K562 (cell line): ENCODE measurements around the gene SLCO6A1. TPM values are rescaled to one million over a fixed set of nuclear protein-coding genes. Genes with fewer than 3 reads are reported as not detected.

Source experiments
- ATAC-seq: fragments of 200-7000 bp; cut with Tn5 transposase; 3 replicates; pipeline ENCODE4 v1.9.1; 2020; ENCODE audit warnings: moderate library complexity
- BruUV-seq: library from RNA; stranded (reverse); fragments of 400-500 nt; replicated peaks from 2 replicates; lab custom pipeline; 2021; lab: Mats Ljungman, UMichigan
- CTCF ChIA-PET: fragments of 300-600 bp; formaldehyde crosslinking; extraction: SDS; loops from one replicate; lab custom pipeline; 2021; ENCODE audit warnings: low intra/inter-chr PET ratio; lab: Yijun Ruan, JAX
- POLR2A ChIA-PET: fragments of 300-600, 350-650 bp; sonication (Branson Sonifier 250); formaldehyde crosslinking; extraction: SDS; loops from one replicate; lab custom pipeline; 2021; ENCODE audit warnings: antibody characterized with exemption, inconsistent platforms; lab: Yijun Ruan, JAX
- DNase-seq, 4 experiments: peaks; one replicate each; pipeline versions ENCODE4 v3.0.0 to v3.0.0-alpha.2; 2011 to 2018; ENCODE audit warnings: low spot score in 3 of 4, mixed read lengths in 3 of 4; ENCODE audit errors: extremely low read depth in 1 of 4
- FAIRE-seq: peaks from 2 replicates; lab custom pipeline; 2011; peaks lifted over from hg19 to GRCh38; lab: Jason Lieb, UNC
- H2AFZ ChIP-seq: 2 replicates; pipeline ENCODE4 v1.6.0; 2011; ENCODE audit warnings: low read depth, low read length, control low read depth, inconsistent platforms
- H3K27ac ChIP-seq: fragments of 200-600 bp; 3 replicates; pipeline ENCODE4 v1.8.0; 2011; ENCODE audit warnings: low read depth, mild to moderate bottlenecking, control low read depth, inconsistent platforms, low read length, moderate library complexity, mixed read lengths; ENCODE audit errors: extremely low read depth
- H3K27me3 ChIP-seq, 2 experiments: fragments of 300-600 bp in 1 of 2; 2 replicates in 1 of 2; 3 replicates in 1 of 2; pipeline versions ENCODE4 v1.6.0 to v1.8.0; 2011; ENCODE audit warnings: inconsistent platforms in 2 of 2, low read length in 2 of 2, mild to moderate bottlenecking in 1 of 2, mixed read lengths in 1 of 2, moderate library complexity in 1 of 2; ENCODE audit not compliant: control insufficient read depth in 2 of 2, insufficient read depth in 2 of 2
- H3K36me3 ChIP-seq: fragments of 300-600 bp; 3 replicates; pipeline ENCODE4 v1.8.0; 2011; ENCODE audit warnings: mild to moderate bottlenecking, low read length, inconsistent platforms; ENCODE audit not compliant: control insufficient read depth, insufficient read depth
- H3K4me1 ChIP-seq, 2 experiments: fragments of 200-600 bp in 1 of 2; replicated peaks in 1 of 2; 2 replicates in 1 of 2; 3 replicates in 1 of 2; pipeline versions ENCODE4 v1.5.1 to v1.8.0; 2011; ENCODE audit warnings: inconsistent platforms in 2 of 2, low read length in 2 of 2, mild to moderate bottlenecking in 1 of 2, mixed read lengths in 1 of 2, moderate library complexity in 1 of 2; ENCODE audit not compliant: control insufficient read depth in 2 of 2, insufficient read depth in 2 of 2
- H3K4me2 ChIP-seq: 2 replicates; pipeline ENCODE4 v1.6.1; 2011; ENCODE audit warnings: low read length, control low read depth, inconsistent platforms, mixed read lengths; ENCODE audit not compliant: insufficient read depth
- H3K4me3 ChIP-seq: fragments of 200-600 bp; sonication (generic), shearing (Covaris generic); 2 replicates; pipeline ENCODE4 v1.5.1; 2016; ENCODE audit warnings: control low read depth, inconsistent platforms
- H3K79me2 ChIP-seq: fragments of 200-600 bp; 3 replicates; pipeline ENCODE4 v1.8.0; 2011; ENCODE audit warnings: low read length, inconsistent platforms; ENCODE audit not compliant: control insufficient read depth, insufficient read depth
- H3K9ac ChIP-seq, 2 experiments: 2 replicates each; pipeline versions ENCODE4 v1.6.0 to v1.6.1; 2011; ENCODE audit warnings: low read depth in 2 of 2, low read length in 2 of 2, control low read depth in 1 of 2, inconsistent platforms in 1 of 2, mild to moderate bottlenecking in 1 of 2, mixed read lengths in 1 of 2; ENCODE audit not compliant: insufficient read depth in 1 of 2
- H3K9me1 ChIP-seq: one replicate; pipeline ENCODE4 v1.6.0; 2011; ENCODE audit warnings: inconsistent platforms, mild to moderate bottlenecking, low read length, moderate library complexity; ENCODE audit not compliant: control insufficient read depth, insufficient read depth
- H3K9me3 ChIP-seq: replicated peaks from 2 replicates; pipeline ENCODE4 v1.5.1; 2011; ENCODE audit warnings: low read depth, low read length, inconsistent platforms; ENCODE audit not compliant: control insufficient read depth, insufficient read depth
- H4K20me1 ChIP-seq: replicated peaks from 2 replicates; pipeline ENCODE4 v1.6.1; 2011; ENCODE audit warnings: low read length, inconsistent platforms, mixed read lengths; ENCODE audit not compliant: control insufficient read depth, insufficient read depth
- BRCA1 ChIP-seq, 2 experiments: fragments of 450-650 bp in 1 of 2; sonication (generic) in 1 of 2; formaldehyde crosslinking in 1 of 2; IDR thresholded peaks; 2 replicates each; pipeline versions ENCODE4 v1.5.0 to v1.6.1; 2017 to 2020; ENCODE audit warnings: mild to moderate bottlenecking in 1 of 2, missing genetic modification reagents in 1 of 2
- BRD4 ChIP-seq: fragments of 200-600 bp; sonication (generic); IDR thresholded peaks from 2 replicates; pipeline ENCODE4 v1.6.1; 2017; ENCODE audit warnings: inconsistent platforms
- CEBPB ChIP-seq: fragments of 450-650 bp; IDR thresholded peaks from 2 replicates; pipeline ENCODE4 v1.6.1; 2016; ENCODE audit warnings: missing genetic modification characterization, missing compliant biosample characterization
- CREB5 ChIP-seq: fragments of 250-450 bp; sonication (Bioruptor Pico); IDR thresholded peaks from 2 replicates; pipeline ENCODE4 v1.5.0; 2020; ENCODE audit warnings: mild to moderate bottlenecking
- ELF2 ChIP-seq: fragments of 250-450 bp; sonication (Bioruptor Pico); IDR thresholded peaks from 2 replicates; pipeline ENCODE4 v1.5.0; 2021; ENCODE audit warnings: mild to moderate bottlenecking
- ESRRB ChIP-seq: fragments of 250-450 bp; sonication (Bioruptor Pico); IDR thresholded peaks from 2 replicates; pipeline ENCODE4 v1.5.0; 2020; ENCODE audit warnings: mild to moderate bottlenecking, moderate library complexity, borderline replicate concordance
- ETS1 ChIP-seq: conservative IDR thresholded peaks from 2 replicates; pipeline ENCODE4 v1.6.1; 2011; ENCODE audit warnings: low read depth, mild to moderate bottlenecking, low read length; ENCODE audit not compliant: control insufficient read depth
- IRF2 ChIP-seq: sonication (generic); formaldehyde crosslinking; IDR thresholded peaks from 2 replicates; pipeline ENCODE4 v1.8.1; 2022; ENCODE audit warnings: mild to moderate bottlenecking, missing genetic modification reagents
- L3MBTL2 ChIP-seq: fragments of 450-650 bp; IDR thresholded peaks from 2 replicates; pipeline ENCODE4 v1.6.1; 2016; ENCODE audit warnings: mild to moderate bottlenecking, moderate library complexity
- MAZ ChIP-seq, 2 experiments: fragments of 450-650 bp in 1 of 2; sonication (generic) in 1 of 2; formaldehyde crosslinking; IDR thresholded peaks in 1 of 2; conservative IDR thresholded peaks in 1 of 2; 2 replicates each; pipeline versions ENCODE4 v1.4.0 to v1.5.0; 2020; ENCODE audit warnings: mild to moderate bottlenecking in 1 of 2, missing genetic modification reagents in 1 of 2
- MEIS2 ChIP-seq: fragments of 450-650 bp; IDR thresholded peaks from 2 replicates; pipeline ENCODE4 v1.6.1; 2014; ENCODE audit warnings: mild to moderate bottlenecking; ENCODE audit not compliant: partially characterized antibody
- PTTG1 ChIP-seq: fragments of 450-650 bp; IDR thresholded peaks from 2 replicates; pipeline ENCODE4 v1.6.1; 2016; ENCODE audit warnings: low read depth, mild to moderate bottlenecking, missing genetic modification characterization, missing compliant biosample characterization
- XRCC4 ChIP-seq: IDR thresholded peaks from one replicate; pipeline ENCODE4 v1.6.1; 2011; ENCODE audit not compliant: insufficient read depth, insufficient read length; ENCODE audit errors: extremely low read depth
- ZNF436 ChIP-seq: fragments of 250-450, 450-650 bp; sonication (Bioruptor Pico); formaldehyde crosslinking; IDR thresholded peaks from 2 replicates; pipeline ENCODE4 v1.7.0; 2020; ENCODE audit warnings: mild to moderate bottlenecking
- ZNF695 ChIP-seq: fragments of 450-650 bp; formaldehyde crosslinking; IDR thresholded peaks from 2 replicates; pipeline ENCODE4 v1.4.0; 2020; ENCODE audit warnings: mild to moderate bottlenecking, moderate library complexity
- in situ Hi-C: fragments of 300-500 bp; cut with MboI; formaldehyde crosslinking; loops from 4 replicates; pipeline ENCODE4 v1.15.0; 2018; ENCODE audit warnings: inconsistent platforms, mixed read lengths
- intact Hi-C: fragments of 100-400 bp; cut with micrococcal nuclease; formaldehyde crosslinking; loops from 2 replicates; pipeline ENCODE4 v1.14.2; 2022
- polyA plus RNA-seq, 8 experiments: library from polyadenylated mRNA; depleted of rRNA in 4 of 8; stranded (reverse) in 5 of 8; unstranded in 3 of 8; fragments of >200 nt; fragmentation: Nextera tagmentation in 2 of 8; fragmentation: Illumina TruSeq in 1 of 8; extraction: Ambion mirVana in 2 of 8; extraction: Trizol in 1 of 8; gene quantifications; 2 replicates each; pipeline versions ENCODE4 v1.2.1 to v1.2.3, GENCODE V29; 2011 to 2014; ENCODE audit warnings: inconsistent platforms in 1 of 8, missing spikeins in 1 of 8
- total RNA-seq, 7 experiments: library from RNA; depleted of rRNA in 6 of 7; stranded (reverse); fragments of >200 nt in 6 of 7; fragmentation: Illumina TruSeq in 2 of 7; extraction: Trizol in 2 of 7; gene quantifications; 2 replicates each; pipeline versions ENCODE4 v1.2.1 to v1.2.3, GENCODE V29; 2011 to 2021; ENCODE audit warnings: low replicate concordance in 1 of 7

Gene SLCO6A1
- total and polyA plus RNA-seq, 9 of the 15 experiments (the other 6 are each of a cell fraction or from before 2014, with no cell fraction given): 0.04 to 0.20 (median 0.11) TPM; not detected in 6

GRCh38 chr5:102529031-102529430, 30.2 kb upstream of the SLCO6A1 start:
- Histone ChIP-seq H3K79me2 (no peaks in the 10 kb centered on the region), H3K4me1 (no peaks in the 10 kb centered on the region), H3K9me3 (no peaks in the 10 kb centered on the region), H3K9ac (no peak overlapping the region)
- in situ Hi-C loops (loop anchor here (25.0 kb wide), 1 partner anchor 958 kb away; no protein-coding TSS in a partner anchor), intact Hi-C loops (no loop called here)
- no peak for ATAC-seq
- no TSS peak for BruUV-seq
- TF ChIP-seq MAZ (CRISPR knock-in tag; conservative IDR thresholded peaks at IDR 0.05 in 1 of 2, IDR thresholded peaks at IDR 0.05 in 1 of 2): no peak
- TF ChIP-seq XRCC4: no peak
- no peak for TF ChIP-seq ETS1
- TF ChIP-seq CREB5 (CRISPR knock-in tag): no peak
- no peak for TF ChIP-seq MEIS2
- TF ChIP-seq L3MBTL2: no peak
- no peak for TF ChIP-seq IRF2 (CRISPR knock-in tag)
- no peak for TF ChIP-seq ESRRB (CRISPR knock-in tag)
- no peak for TF ChIP-seq PTTG1
- no peak for TF ChIP-seq ZNF695 (CRISPR knock-in tag)
- TF ChIP-seq BRCA1 (IDR thresholded peaks at IDR 0.05): no peak
- no peak for TF ChIP-seq BRCA1 (CRISPR knock-in tag; IDR thresholded peaks at IDR 0.05)
- no peak for TF ChIP-seq ZNF436 (CRISPR knock-in tag)
- no peak for TF ChIP-seq CEBPB
- no peak for TF ChIP-seq ELF2 (CRISPR knock-in tag)
- no peak for TF ChIP-seq BRD4
- TF ChIP-seq, all 486 proteins: peak for 0
- Histone ChIP-seq H3K27me3 (no peaks in the 10 kb centered on the region), H3K4me2 (no peak overlapping the region), H2AFZ (no peak overlapping the region), H3K36me3 (no peaks in the 10 kb centered on the region), H3K4me3 (no peak overlapping the region), H4K20me1 (no peaks in the 10 kb centered on the region), H3K27ac (no peak overlapping the region), H3K9me1 (no peaks in the 10 kb centered on the region)
- FAIRE-seq (no peak), DNase-seq (no peak)
- ChIA-PET CTCF (no interaction called here), POLR2A (no interaction called here)
